Measurements from ENCODE around the gene ATG5.

Gene ATG5

GRCh38 chr6:106325336-106326178 lies at the start of gene ATG5:
TSS of gene ATG5 (minus strand) at chr6:106325760. CDS start at chr6:106316208, 9,552 bp downstream.
- Histone ChIP-seq H2AFZ (ENCODE audit: low read depth, low read length) (peak within 1 kb of the TSS; percentile 67), H3K36me3 (ENCODE audit: insufficient read depth, low read length) (no peaks in the 10 kb centered on the region), H3K4me3 (ENCODE audit: low read length) (peak within 1 kb of the TSS; percentile 80), H3K4me1 (ENCODE audit: insufficient read depth, low read length) (peaks cover 14% of the 10 kb centered on the region), H3K9me3 (ENCODE audit: low read length) (no peaks in the 10 kb centered on the region), H3K27me3 (ENCODE audit: insufficient read depth, low read length) (peaks cover 7% of the 10 kb centered on the region)

GRCh38 chr6:106373502-106374239 lies 48.1 kb upstream of the ATG5 start:
- H3K27me3 ChIP-seq (ENCODE audit: insufficient read depth, low read length): peaks cover 13% of the 10 kb centered on the region
- H3K36me3 ChIP-seq (ENCODE audit: insufficient read depth, low read length): no peaks in the 10 kb centered on the region
- H2AFZ ChIP-seq (ENCODE audit: low read depth, low read length): no peak overlapping the region
- no peak overlapping the region for H3K4me3 ChIP-seq (ENCODE audit: low read length)
- no peaks in the 10 kb centered on the region for H3K9me3 ChIP-seq (ENCODE audit: low read length)
- no peaks in the 10 kb centered on the region for H3K4me1 ChIP-seq (ENCODE audit: insufficient read depth, low read length)

- H3K36me3 ChIP-seq (ENCODE audit: insufficient read depth, low read length): no peaks in the 10 kb centered on the region
- H3K4me3 ChIP-seq (ENCODE audit: low read length): no peak overlapping the region
- no peak overlapping the region for H2AFZ ChIP-seq (ENCODE audit: low read depth, low read length)
- peaks cover 13% of the 10 kb centered on the region for H3K27me3 ChIP-seq (ENCODE audit: insufficient read depth, low read length)
- no peaks in the 10 kb centered on the region for H3K9me3 ChIP-seq (ENCODE audit: low read length)
- no peaks in the 10 kb centered on the region for H3K4me1 ChIP-seq (ENCODE audit: insufficient read depth, low read length)
Observed at GRCh38 chr6:106372838-106373501, 47.4 kb upstream of the ATG5 start.

GRCh38 chr6:106370639-106371038 lies 45.1 kb upstream of the ATG5 start:
- peaks cover 10% of the 10 kb centered on the region for H3K27me3 ChIP-seq (ENCODE audit: insufficient read depth, low read length)
- no peak overlapping the region for H2AFZ ChIP-seq (ENCODE audit: low read depth, low read length)
- H3K36me3 ChIP-seq (ENCODE audit: insufficient read depth, low read length): no peaks in the 10 kb centered on the region
- no peaks in the 10 kb centered on the region for H3K9me3 ChIP-seq (ENCODE audit: low read length)
- no peak overlapping the region for H3K4me3 ChIP-seq (ENCODE audit: low read length)
- H3K4me1 ChIP-seq (ENCODE audit: insufficient read depth, low read length): no peaks in the 10 kb centered on the region

- peaks cover 9% of the 10 kb centered on the region for H3K27me3 ChIP-seq (ENCODE audit: insufficient read depth, low read length)
- no peak overlapping the region for H2AFZ ChIP-seq (ENCODE audit: low read depth, low read length)
Observed at GRCh38 chr6:106369739-106370138, 44.2 kb upstream of the ATG5 start.

GRCh38 chr6:106363401-106364138 lies 38.0 kb upstream of the ATG5 start:
- no peaks in the 10 kb centered on the region for H3K9me3 ChIP-seq (ENCODE audit: low read length)

More at GRCh38 chr6:106369739-106370138, 44.2 kb upstream of the ATG5 start:
- Histone ChIP-seq H3K4me3 (ENCODE audit: low read length) (no peak overlapping the region), H3K36me3 (ENCODE audit: insufficient read depth, low read length) (no peaks in the 10 kb centered on the region), H3K9me3 (ENCODE audit: low read length) (no peaks in the 10 kb centered on the region), H3K4me1 (ENCODE audit: insufficient read depth, low read length) (no peaks in the 10 kb centered on the region)

GRCh38 chr6:106360989-106361430 lies 35.5 kb upstream of the ATG5 start:
- peak overlapping the region; percentile 33 for H2AFZ ChIP-seq (ENCODE audit: low read depth, low read length)
- no peaks in the 10 kb centered on the region for H3K9me3 ChIP-seq (ENCODE audit: low read length)
- H3K27me3 ChIP-seq (ENCODE audit: insufficient read depth, low read length): peaks cover 24% of the 10 kb centered on the region
- H3K4me3 ChIP-seq (ENCODE audit: low read length): peak overlapping the region; percentile 25
- no peaks in the 10 kb centered on the region for H3K4me1 ChIP-seq (ENCODE audit: insufficient read depth, low read length)
- no peaks in the 10 kb centered on the region for H3K36me3 ChIP-seq (ENCODE audit: insufficient read depth, low read length)

More at GRCh38 chr6:106363401-106364138, 38.0 kb upstream of the ATG5 start:
- Histone ChIP-seq H3K36me3 (ENCODE audit: insufficient read depth, low read length) (no peaks in the 10 kb centered on the region), H3K4me3 (ENCODE audit: low read length) (no peak overlapping the region), H3K4me1 (ENCODE audit: insufficient read depth, low read length) (no peaks in the 10 kb centered on the region), H2AFZ (ENCODE audit: low read depth, low read length) (no peak overlapping the region), H3K27me3 (ENCODE audit: insufficient read depth, low read length) (peaks cover 20% of the 10 kb centered on the region)

GRCh38 chr6:106360410-106360988 lies 34.9 kb upstream of the ATG5 start, which contains the start of gene CRYBG1:
TSS of gene CRYBG1 (plus strand) at chr6:106360717. CDS start at chr6:106360909, 192 bp downstream.
- peak within 1 kb of the TSS; percentile 33 for H2AFZ ChIP-seq (ENCODE audit: low read depth, low read length)
- no peaks in the 10 kb centered on the region for H3K9me3 ChIP-seq (ENCODE audit: low read length)
- peak within 1 kb of the TSS; percentile 25 for H3K4me3 ChIP-seq (ENCODE audit: low read length)
- H3K27me3 ChIP-seq (ENCODE audit: insufficient read depth, low read length): peaks cover 24% of the 10 kb centered on the region
- H3K36me3 ChIP-seq (ENCODE audit: insufficient read depth, low read length): no peaks in the 10 kb centered on the region
- H3K4me1 ChIP-seq (ENCODE audit: insufficient read depth, low read length): no peaks in the 10 kb centered on the region

- no peaks in the 10 kb centered on the region for H3K4me1 ChIP-seq (ENCODE audit: insufficient read depth, low read length)
- H3K9me3 ChIP-seq (ENCODE audit: low read length): no peaks in the 10 kb centered on the region
- peak overlapping the region; percentile 5 for H3K4me3 ChIP-seq (ENCODE audit: low read length)
- H3K27me3 ChIP-seq (ENCODE audit: insufficient read depth, low read length): peaks cover 24% of the 10 kb centered on the region
- no peaks in the 10 kb centered on the region for H3K36me3 ChIP-seq (ENCODE audit: insufficient read depth, low read length)
- H2AFZ ChIP-seq (ENCODE audit: low read depth, low read length): peak overlapping the region; percentile 33
Observed at GRCh38 chr6:106359959-106360409, 34.4 kb upstream of the ATG5 start.

GRCh38 chr6:106356378-106356777 lies 30.8 kb upstream of the ATG5 start:
- Histone ChIP-seq H2AFZ (ENCODE audit: low read depth, low read length) (no peak overlapping the region), H3K9me3 (ENCODE audit: low read length) (no peaks in the 10 kb centered on the region), H3K4me3 (ENCODE audit: low read length) (no peak overlapping the region), H3K36me3 (ENCODE audit: insufficient read depth, low read length) (no peaks in the 10 kb centered on the region), H3K4me1 (ENCODE audit: insufficient read depth, low read length) (no peaks in the 10 kb centered on the region), H3K27me3 (ENCODE audit: insufficient read depth, low read length) (peaks cover 21% of the 10 kb centered on the region)

GRCh38 chr6:106347219-106347618 lies 21.7 kb upstream of the ATG5 start:
- H3K36me3 ChIP-seq (ENCODE audit: insufficient read depth, low read length): no peaks in the 10 kb centered on the region
- H3K27me3 ChIP-seq (ENCODE audit: insufficient read depth, low read length): no peaks in the 10 kb centered on the region
- H3K9me3 ChIP-seq (ENCODE audit: low read length): no peaks in the 10 kb centered on the region
- H3K4me3 ChIP-seq (ENCODE audit: low read length): no peak overlapping the region
- no peaks in the 10 kb centered on the region for H3K4me1 ChIP-seq (ENCODE audit: insufficient read depth, low read length)
- no peak overlapping the region for H2AFZ ChIP-seq (ENCODE audit: low read depth, low read length)
